Heart left ventricle (tissue), 13 donors: ENCODE data around the gene ZNF554.

ENCODE experiments used
- POLR2A ChIP-seq, 2 donors: fragments of 450-650 bp; IDR thresholded peaks; one replicate each; pipeline ENCODE4 v1.6.1; 2017; ENCODE audit warnings: antibody characterized with exemption in 2 of 2, mild to moderate bottlenecking in 2 of 2, moderate library complexity in 2 of 2
- TF ChIP-seq, protein P1 (sequence below), 12 donors: fragments of 200-600 bp; sonication (generic) in 4 of 12; IDR thresholded peaks; one replicate each; pipeline versions ENCODE4 v1.5.0 to v1.8.0; 2018 to 2022; ENCODE audit warnings: antibody characterized with exemption in 12 of 12, mild to moderate bottlenecking in 5 of 12
- donor health status: ischemic (EF 13 %, LVEDD 7.1; RV severe dilation, severe dysfunction).
- donor health status: DM: no; HTN: yes; CAD: no.
- donor health status: DM: no; HTN: no; CAD: no.
- donor health status: ischemic (EF 25% LVEDD 6.9; RV normal size, moderate dysfunction).
- donor health status: ischemic (EF 25% LVEDD 5.7; RV mildly dilated, moderate dysfunction).
- donor health status: ischemic (EF 35%, LVEDD 5.7; RV mildly dilated, moderate dysfunction).
- donor health status: nonischemic (EF 11% LVEDD 7.7; RV severe dilation, severe dysfunction).
- donor health status: DM: yes; HTN: yes; CAD: no.
- donor health status: PGD.
- donor health status: ischemic (EF 29% LVEDD 5.4; RV normal size, mild dysfunction).
- donor health status: nonischemic (EF 23%, LVEDD 6.1; RV moderate dilation, normal function).

DNA sequence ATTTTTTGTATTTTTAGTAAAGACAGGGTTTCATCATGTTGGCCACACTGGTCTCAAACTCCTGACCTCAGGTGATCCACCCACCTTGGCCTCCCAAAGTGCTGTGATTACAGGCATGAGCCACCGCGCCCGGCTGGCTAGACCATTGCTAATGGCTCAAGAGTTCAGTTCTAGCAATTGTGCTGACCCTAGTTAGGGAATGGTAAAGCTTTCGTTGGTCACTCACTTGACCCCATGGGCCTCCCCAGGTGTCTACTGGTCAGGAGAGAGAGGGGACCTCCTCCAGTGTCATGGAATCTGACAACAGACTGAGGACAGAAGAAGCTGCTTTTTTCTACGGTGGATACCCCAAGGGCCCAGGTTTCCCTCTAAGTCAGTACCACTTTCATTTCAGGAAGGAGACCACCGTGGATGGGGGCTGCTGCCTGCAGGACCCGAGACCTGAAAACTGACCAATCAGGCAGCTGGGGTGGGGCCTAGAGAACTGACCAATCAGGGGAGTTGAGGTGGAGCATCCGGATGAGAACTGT, 46.9 kb downstream of the ZNF554 start:
- TF ChIP-seq, protein P1, sequence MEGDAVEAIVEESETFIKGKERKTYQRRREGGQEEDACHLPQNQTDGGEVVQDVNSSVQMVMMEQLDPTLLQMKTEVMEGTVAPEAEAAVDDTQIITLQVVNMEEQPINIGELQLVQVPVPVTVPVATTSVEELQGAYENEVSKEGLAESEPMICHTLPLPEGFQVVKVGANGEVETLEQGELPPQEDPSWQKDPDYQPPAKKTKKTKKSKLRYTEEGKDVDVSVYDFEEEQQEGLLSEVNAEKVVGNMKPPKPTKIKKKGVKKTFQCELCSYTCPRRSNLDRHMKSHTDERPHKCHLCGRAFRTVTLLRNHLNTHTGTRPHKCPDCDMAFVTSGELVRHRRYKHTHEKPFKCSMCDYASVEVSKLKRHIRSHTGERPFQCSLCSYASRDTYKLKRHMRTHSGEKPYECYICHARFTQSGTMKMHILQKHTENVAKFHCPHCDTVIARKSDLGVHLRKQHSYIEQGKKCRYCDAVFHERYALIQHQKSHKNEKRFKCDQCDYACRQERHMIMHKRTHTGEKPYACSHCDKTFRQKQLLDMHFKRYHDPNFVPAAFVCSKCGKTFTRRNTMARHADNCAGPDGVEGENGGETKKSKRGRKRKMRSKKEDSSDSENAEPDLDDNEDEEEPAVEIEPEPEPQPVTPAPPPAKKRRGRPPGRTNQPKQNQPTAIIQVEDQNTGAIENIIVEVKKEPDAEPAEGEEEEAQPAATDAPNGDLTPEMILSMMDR (IDR thresholded peaks at IDR 0.05), result no peak
- TF ChIP-seq POLR2A (IDR thresholded peaks at IDR 0.05), result no peak
